HG03060 (cell line): Measurements from ENCODE around the gene NMNAT2.
"Not testable (repeated sequence)": the region's sequence is repeated elsewhere in the genome, so short reads cannot be mapped to it uniquely, and the experiment has no call there.

Experiments
- ATAC-seq: cut with Tn5 transposase; IDR thresholded peaks from one replicate; pipeline ENCODE4 v1.9.1; 2021; ENCODE audit warnings: low read depth, moderate number of reproducible peaks; ENCODE audit not compliant: unreplicated experiment

NMNAT2 gene

GRCh38 chr1:183419399-183419798 is 1.2 kb upstream of the NMNAT2 start:
- ATAC-seq: no peak

- ATAC-seq: no peak
Observed at GRCh38 chr1:183418696-183419095, 516 bp upstream of the NMNAT2 start.

GRCh38 chr1:183416850-183417771 is 1.1 kb downstream of the NMNAT2 start:
- no peak for ATAC-seq

DNA sequence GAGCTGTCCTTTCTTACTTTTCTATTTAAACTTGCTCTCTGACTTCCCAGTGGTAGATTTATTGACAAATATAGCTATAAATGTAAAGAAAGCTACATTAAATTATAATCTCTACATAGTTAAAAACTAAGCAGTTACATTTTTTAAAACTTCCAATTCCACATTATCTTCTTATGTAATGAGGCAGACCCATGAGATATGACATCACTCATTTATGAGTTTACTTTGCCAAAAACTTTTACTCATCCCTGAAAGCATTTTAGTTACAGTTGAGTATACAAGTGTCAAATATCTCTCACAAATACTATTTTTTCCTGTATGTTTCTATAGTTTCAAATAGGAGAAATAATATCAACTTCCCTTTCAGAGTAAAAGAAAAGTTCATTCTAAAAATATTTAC is 3.8 kb downstream of the NMNAT2 start:
- ATAC-seq: no peak

- ATAC-seq: no peak
Observed at GRCh38 chr1:183411091-183411490, 7.1 kb downstream of the NMNAT2 start.

- ATAC-seq: no peak
Observed at GRCh38 chr1:183407961-183408360, 10.2 kb downstream of the NMNAT2 start.

GRCh38 chr1:183407474-183407873 is 10.7 kb downstream of the NMNAT2 start:
- ATAC-seq: no peak

DNA sequence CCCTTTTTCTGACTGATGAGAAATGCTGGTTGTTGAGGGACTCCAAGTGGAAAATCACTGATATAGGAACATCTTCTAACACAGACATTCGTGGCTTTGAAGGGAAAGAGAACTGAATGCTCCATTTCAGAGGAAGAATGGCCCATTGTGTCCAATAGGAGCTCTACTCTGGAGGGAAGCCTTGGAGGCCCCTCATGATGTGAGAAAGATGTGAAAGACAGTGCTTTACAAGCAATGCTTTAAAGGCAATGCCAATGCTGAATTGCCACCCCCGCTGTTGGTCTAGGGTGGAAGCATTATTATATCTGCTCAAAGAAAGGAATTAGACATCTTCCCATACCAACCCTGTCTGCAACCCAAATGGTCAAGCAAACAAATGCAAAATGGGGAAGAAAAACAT is 13.7 kb downstream of the NMNAT2 start:
- no peak for ATAC-seq

DNA sequence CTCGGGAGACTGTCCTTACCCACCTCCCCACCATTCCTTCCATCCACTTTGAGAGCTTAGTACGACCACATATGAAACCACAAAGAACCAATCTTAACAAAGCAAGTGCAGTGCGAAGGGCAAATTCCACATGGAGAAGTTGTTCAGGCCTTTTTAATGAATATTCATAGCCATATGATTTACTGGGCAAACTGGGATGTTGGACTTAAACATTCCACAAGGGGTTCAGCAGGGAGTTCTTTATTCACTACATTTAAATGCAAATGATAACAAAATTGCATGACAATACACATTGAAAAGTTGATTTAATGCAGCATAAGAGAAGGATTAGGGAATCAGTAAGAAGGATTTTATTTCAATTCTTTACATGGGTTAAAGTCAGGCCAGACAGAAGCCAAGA is 14.7 kb downstream of the NMNAT2 start:
- no peak for ATAC-seq

DNA sequence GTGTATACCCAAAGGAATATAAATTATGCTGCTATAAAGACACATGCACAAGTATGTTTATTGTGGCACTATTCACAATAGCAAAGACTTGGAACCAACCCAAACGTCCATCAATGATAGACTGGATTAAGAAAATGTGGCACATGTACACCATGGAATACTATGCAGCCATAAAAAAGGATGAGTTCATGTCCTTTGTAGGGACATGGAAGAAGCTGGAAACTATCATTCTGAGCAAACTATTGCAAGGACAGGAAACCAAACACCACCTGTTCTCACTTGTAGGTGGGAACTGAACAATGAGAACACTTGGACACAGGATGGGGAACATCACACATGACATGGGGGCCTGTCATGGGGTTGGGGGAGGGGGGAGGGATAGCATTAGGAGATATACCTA is 16.6 kb downstream of the NMNAT2 start:
- ATAC-seq: not testable (repeated sequence)

DNA sequence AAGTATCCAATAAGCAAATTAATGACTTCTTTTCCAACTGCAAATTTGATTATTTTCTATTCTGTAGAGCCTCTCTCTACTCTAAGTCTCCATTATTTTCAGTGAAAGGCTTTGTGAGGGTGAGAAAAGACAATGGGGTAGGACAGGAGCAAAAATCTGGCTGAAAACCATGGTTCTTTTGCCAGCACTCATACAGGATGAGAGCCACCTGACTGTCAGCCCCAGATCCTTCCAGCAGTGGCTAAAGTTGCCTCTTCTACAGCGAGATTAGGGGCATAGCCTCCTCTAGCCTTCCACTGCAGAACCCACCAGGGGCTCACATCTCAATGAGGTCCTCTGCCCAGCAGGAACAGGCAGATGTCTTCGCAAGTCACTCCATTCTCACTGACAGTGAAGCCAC is 23.7 kb downstream of the NMNAT2 start:
- no peak for ATAC-seq

GRCh38 chr1:183391863-183392262 is 26.3 kb downstream of the NMNAT2 start:
- no peak for ATAC-seq

- no peak for ATAC-seq
Observed at GRCh38 chr1:183390561-183390960, 27.6 kb downstream of the NMNAT2 start.

GRCh38 chr1:183388735-183389134 is 29.4 kb downstream of the NMNAT2 start:
- no peak for ATAC-seq

- no peak for ATAC-seq
Observed at GRCh38 chr1:183385340-183386144, 32.6 kb downstream of the NMNAT2 start.

DNA sequence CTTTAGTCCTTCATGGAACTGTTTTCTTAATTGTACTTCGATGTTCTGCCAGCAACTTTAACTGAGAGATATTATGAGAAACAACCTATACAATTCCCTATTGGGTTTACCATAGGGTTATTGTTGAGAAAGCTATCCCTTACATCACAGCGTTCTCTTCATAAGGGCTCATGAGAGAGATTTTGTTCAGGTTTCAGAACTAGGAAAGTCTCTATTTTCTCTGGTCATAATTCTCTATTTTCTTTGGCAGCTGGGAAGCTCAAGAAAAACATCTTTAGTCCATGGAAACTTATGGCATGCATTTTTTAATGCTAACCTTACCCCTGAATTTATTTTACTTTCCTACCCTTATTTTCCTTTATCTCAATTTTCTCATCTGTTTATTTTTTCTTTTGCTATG is 38.2 kb downstream of the NMNAT2 start:
- ATAC-seq: no peak

GRCh38 chr1:183375381-183375780 is 42.8 kb downstream of the NMNAT2 start:
- no peak for ATAC-seq

DNA sequence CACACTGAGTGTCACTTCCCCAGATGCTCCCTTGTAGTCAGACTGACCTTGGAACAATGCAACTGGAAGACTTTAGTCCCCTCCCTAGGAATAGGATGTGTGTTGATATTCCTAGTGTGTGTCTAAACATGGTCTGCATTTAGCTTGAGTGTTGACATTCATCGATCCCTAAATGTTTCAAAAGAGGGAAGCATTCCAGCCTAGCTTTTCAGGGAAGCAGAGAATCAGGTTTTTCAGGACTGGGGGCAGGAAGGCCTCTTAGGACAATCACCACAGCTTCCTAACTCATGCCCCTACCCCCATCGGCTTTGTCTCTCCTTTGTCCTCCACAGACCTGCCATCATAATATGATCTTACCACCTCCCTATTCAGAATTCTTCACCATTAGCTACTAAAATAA is 43.4 kb downstream of the NMNAT2 start:
- ATAC-seq: no peak

DNA sequence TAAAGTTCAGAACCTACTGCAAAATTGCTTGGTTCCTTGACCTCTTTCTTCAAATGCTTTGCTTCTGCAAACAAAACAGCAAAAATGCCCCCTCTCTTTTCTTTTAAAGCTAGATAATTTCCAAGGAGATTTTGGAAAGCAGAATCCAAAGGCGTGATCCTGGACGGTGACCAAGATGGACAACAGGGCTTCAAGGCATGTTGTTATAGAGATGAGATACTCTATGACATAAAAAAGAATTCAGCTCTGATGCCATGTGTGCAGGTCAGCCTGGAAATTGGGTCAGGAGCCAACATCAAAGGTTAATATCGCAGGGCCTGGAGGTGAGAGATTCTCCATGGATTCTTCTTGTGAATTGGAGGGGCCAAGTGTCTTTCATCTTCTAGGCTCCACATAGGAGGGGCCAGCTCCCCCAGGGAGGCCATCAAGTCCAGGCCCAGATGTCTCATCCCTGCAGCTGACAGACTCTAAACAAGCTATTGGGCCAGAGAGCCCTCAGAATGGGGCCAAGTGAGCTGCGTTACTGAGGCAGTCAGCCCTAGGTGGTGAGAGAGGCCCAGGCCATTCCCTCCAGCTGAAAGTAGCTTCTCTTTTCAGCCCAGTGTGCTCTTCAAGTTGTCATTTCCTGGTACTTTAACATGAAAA is 45.5 kb downstream of the NMNAT2 start:
- ATAC-seq: no peak

GRCh38 chr1:183370399-183371058 is 47.7 kb downstream of the NMNAT2 start:
- ATAC-seq: no peak
